CD14-positive monocyte (primary cell): ENCODE results near the gene STK38. TPM values are rescaled to one million over a fixed set of nuclear protein-coding genes. Genes with fewer than 3 reads are reported as not detected.

Source experiments
- DNase-seq, 3 donors: peaks; one replicate each; pipeline ENCODE4 v3.0.0-alpha.2; 2011 to 2022
- H2AFZ ChIP-seq: 2 replicates; pipeline ENCODE4 v1.6.0; 2012; ENCODE audit warnings: mild to moderate bottlenecking, low read depth, low read length, inconsistent platforms; ENCODE audit not compliant: insufficient read depth, poor library complexity, severe bottlenecking
- H3K27ac ChIP-seq, 2 donors: 1 replicate in 1 of 2; 2 replicates in 1 of 2; pipeline ENCODE4 v1.5.1; 2012 to 2013; ENCODE audit warnings: low read length in 2 of 2, control low read depth in 1 of 2, inconsistent platforms in 1 of 2, low read depth in 1 of 2, mild to moderate bottlenecking in 1 of 2
- H3K27me3 ChIP-seq, 2 donors: one replicate each; pipeline versions ENCODE4 v1.6.0 to v1.6.1; 2011 to 2013; ENCODE audit warnings: low read length in 2 of 2; ENCODE audit not compliant: control insufficient read depth in 2 of 2, insufficient read depth in 2 of 2
- H3K36me3 ChIP-seq, 2 donors: replicated peaks in 1 of 2; 1 replicate in 1 of 2; 2 replicates in 1 of 2; pipeline versions ENCODE4 v1.5.1 to v1.6.1; 2012 to 2013; ENCODE audit warnings: low read length in 2 of 2, control low read depth in 1 of 2, inconsistent platforms in 1 of 2, mild to moderate bottlenecking in 1 of 2; ENCODE audit not compliant: insufficient read depth in 2 of 2, control insufficient read depth in 1 of 2
- H3K4me1 ChIP-seq, 2 donors: 1 replicate in 1 of 2; 2 replicates in 1 of 2; pipeline versions ENCODE4 v1.5.1 to v1.6.1; 2012 to 2013; ENCODE audit warnings: low read length in 2 of 2, control low read depth in 1 of 2, inconsistent platforms in 1 of 2, mild to moderate bottlenecking in 1 of 2, moderate library complexity in 1 of 2; ENCODE audit not compliant: insufficient read depth in 2 of 2, control insufficient read depth in 1 of 2
- H3K4me2 ChIP-seq: replicated peaks from 2 replicates; pipeline ENCODE3; 2012; ENCODE audit warnings: low read length, moderate library complexity, mild to moderate bottlenecking; ENCODE audit not compliant: poor library complexity, severe bottlenecking; ENCODE audit errors: extremely low read depth
- H3K4me3 ChIP-seq, 3 experiments: fragments of 200-600 bp in 1 of 3; sonication (generic) in 1 of 3; replicated peaks in 1 of 3; 1 replicate in 2 of 3; 2 replicates in 1 of 3; pipeline ENCODE4 v1.5.1; 2011 to 2013; ENCODE audit warnings: low read length in 3 of 3, mild to moderate bottlenecking in 3 of 3, control low read depth in 2 of 3, low read depth in 2 of 3, inconsistent platforms in 1 of 3, moderate library complexity in 1 of 3
- H3K79me2 ChIP-seq: 2 replicates; pipeline ENCODE4 v1.6.0; 2012; ENCODE audit warnings: mild to moderate bottlenecking, control low read depth, inconsistent platforms, low read length, moderate library complexity; ENCODE audit not compliant: insufficient read depth
- H3K9ac ChIP-seq: 2 replicates; pipeline ENCODE4 v1.6.0; 2017; ENCODE audit warnings: low read length, mild to moderate bottlenecking; ENCODE audit not compliant: insufficient read depth, poor library complexity, severe bottlenecking
- H3K9me3 ChIP-seq, 2 donors: replicated peaks in 1 of 2; 1 replicate in 1 of 2; 2 replicates in 1 of 2; pipeline versions ENCODE4 v1.5.1 to v1.6.1; 2012 to 2013; ENCODE audit warnings: low read length in 2 of 2, control low read depth in 1 of 2; ENCODE audit not compliant: control insufficient read depth in 1 of 2, insufficient read depth in 1 of 2
- H4K20me1 ChIP-seq: 2 replicates; pipeline ENCODE4 v1.6.0; 2012; ENCODE audit warnings: mild to moderate bottlenecking, low read length, control low read depth, moderate library complexity; ENCODE audit not compliant: insufficient read depth
- H3K27ac Mint-ChIP-seq, 7 donors: one replicate each; pipeline ENCODE4 v1.8.0; 2020; ENCODE audit warnings: mild to moderate bottlenecking in 7 of 7, mixed read lengths in 7 of 7, moderate library complexity in 6 of 7, inconsistent platforms in 2 of 7
- H3K27me3 Mint-ChIP-seq, 3 donors: one replicate each; pipeline ENCODE4 v1.8.0; 2021 to 2022; ENCODE audit warnings: low read depth in 3 of 3, mild to moderate bottlenecking in 3 of 3, mixed read lengths in 3 of 3, moderate library complexity in 3 of 3, inconsistent platforms in 1 of 3
- H3K36me3 Mint-ChIP-seq, 2 donors: one replicate each; pipeline ENCODE4 v1.8.0; 2020; ENCODE audit warnings: mixed read lengths in 2 of 2, inconsistent platforms in 1 of 2, mild to moderate bottlenecking in 1 of 2
- H3K4me1 Mint-ChIP-seq: one replicate; pipeline ENCODE4 v1.8.0; 2020; ENCODE audit warnings: mild to moderate bottlenecking, mixed read lengths
- H3K4me3 Mint-ChIP-seq, 2 donors: one replicate each; pipeline ENCODE4 v1.8.0; 2020; ENCODE audit warnings: mild to moderate bottlenecking in 2 of 2, mixed read lengths in 2 of 2, moderate library complexity in 1 of 2
- H3K9me3 Mint-ChIP-seq, 7 donors: one replicate each; pipeline ENCODE4 v1.8.0; 2020 to 2022; ENCODE audit warnings: mixed read lengths in 7 of 7, mild to moderate bottlenecking in 6 of 7, moderate library complexity in 6 of 7, inconsistent platforms in 2 of 7
- WGBS: methylation state at CpG from one replicate; pipeline ENCODE4 v1.1.5; 2013; ENCODE audit warnings: missing lambda C conversion rate; ENCODE audit not compliant: insufficient coverage; 5-methylcytosine and 5-hydroxymethylcytosine counted together
- intact Hi-C, 2 donors: fragments of 100-400 bp; cut with micrococcal nuclease; formaldehyde crosslinking; loops; one replicate each; pipeline versions ENCODE4 v1.15.0 to v1.15.1; 2023
- polyA plus RNA-seq, 3 donors: library from polyadenylated mRNA; depleted of rRNA in 1 of 3; unstranded in 2 of 3; stranded (reverse) in 1 of 3; fragments of 300-500 nt in 2 of 3; fragments of >200 nt in 1 of 3; fragmentation: Illumina TruSeq in 2 of 3; gene quantifications; 1 replicate in 2 of 3; 2 replicates in 1 of 3; pipeline ENCODE4 v1.2.3, GENCODE V29; 2012 to 2021
- TF ChIP-seq, protein P1 (sequence below): fragments of 200-600 bp; IDR thresholded peaks from one replicate; pipeline ENCODE4 v1.8.0; 2022; ENCODE audit warnings: antibody characterized with exemption, mild to moderate bottlenecking

Gene STK38
- polyA plus RNA-seq, 3 donors: 57.1 to 95.7 (median 58.4) TPM

DNA sequence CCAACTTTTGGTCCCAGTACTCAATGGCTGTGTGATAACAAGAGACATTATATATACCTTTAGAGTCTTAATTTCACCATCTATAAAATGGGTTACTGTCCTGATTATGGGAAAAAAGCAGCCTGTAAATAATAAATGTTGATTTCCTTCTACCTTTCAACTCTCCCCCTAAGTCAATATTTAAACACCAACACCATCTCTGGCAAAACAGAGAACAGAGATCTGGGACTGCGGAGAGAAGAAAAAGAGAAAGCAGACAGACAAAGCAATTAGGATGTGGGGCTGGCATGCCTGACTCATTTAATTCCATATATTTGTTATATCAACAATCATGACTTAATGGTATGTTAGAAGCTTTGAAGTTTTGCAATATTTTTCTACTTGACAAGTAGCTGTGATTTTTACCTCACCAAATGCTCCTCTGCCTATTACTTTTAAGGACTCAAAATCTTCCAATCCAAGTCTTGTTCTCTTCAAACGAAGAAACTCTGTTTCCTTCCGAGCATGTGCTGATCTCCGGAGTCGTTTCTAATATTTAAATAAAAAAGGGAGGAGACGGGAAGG is 23.3 kb downstream of the STK38 start:
- TF ChIP-seq, protein P1, sequence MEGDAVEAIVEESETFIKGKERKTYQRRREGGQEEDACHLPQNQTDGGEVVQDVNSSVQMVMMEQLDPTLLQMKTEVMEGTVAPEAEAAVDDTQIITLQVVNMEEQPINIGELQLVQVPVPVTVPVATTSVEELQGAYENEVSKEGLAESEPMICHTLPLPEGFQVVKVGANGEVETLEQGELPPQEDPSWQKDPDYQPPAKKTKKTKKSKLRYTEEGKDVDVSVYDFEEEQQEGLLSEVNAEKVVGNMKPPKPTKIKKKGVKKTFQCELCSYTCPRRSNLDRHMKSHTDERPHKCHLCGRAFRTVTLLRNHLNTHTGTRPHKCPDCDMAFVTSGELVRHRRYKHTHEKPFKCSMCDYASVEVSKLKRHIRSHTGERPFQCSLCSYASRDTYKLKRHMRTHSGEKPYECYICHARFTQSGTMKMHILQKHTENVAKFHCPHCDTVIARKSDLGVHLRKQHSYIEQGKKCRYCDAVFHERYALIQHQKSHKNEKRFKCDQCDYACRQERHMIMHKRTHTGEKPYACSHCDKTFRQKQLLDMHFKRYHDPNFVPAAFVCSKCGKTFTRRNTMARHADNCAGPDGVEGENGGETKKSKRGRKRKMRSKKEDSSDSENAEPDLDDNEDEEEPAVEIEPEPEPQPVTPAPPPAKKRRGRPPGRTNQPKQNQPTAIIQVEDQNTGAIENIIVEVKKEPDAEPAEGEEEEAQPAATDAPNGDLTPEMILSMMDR: no peak
- 100% methylated on average over 1 of the region's 6 CpGs for WGBS
- peaks cover 24% of the 10 kb centered on the region for H3K4me1 Mint-ChIP-seq

DNA sequence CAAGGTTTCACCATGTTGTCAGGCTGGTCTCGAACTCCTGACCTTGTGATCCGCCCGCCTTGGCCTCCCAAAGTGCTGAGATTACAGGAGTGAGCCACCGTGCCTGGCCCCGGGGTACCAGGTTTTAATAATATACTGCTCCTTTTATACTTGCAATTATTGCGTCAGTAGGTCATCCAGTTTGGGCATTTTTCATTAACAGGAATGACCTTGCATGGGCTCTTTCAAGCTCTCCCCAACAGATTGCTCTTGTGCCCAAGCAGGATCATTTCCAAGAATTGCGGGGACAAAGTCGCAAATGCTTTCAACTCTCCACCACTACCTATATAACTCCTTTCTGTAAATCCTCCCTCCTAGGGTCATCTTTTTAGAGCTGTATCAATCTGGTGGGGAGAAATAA is 23.8 kb downstream of the STK38 start:
- peaks cover 22% of the 10 kb centered on the region for H3K4me1 Mint-ChIP-seq
- H3K27me3 Mint-ChIP-seq: no peaks in the 10 kb centered on the region
- Histone ChIP-seq H3K27me3 (no peaks in the 10 kb centered on the region), H3K4me1 (peaks cover 13 to 14% of the 10 kb centered on the region in 2 donors), H3K79me2 (peaks cover 76% of the 10 kb centered on the region), H3K9me3 (no peaks in the 10 kb centered on the region), H4K20me1 (peaks cover 97% of the 10 kb centered on the region), H2AFZ (no peak overlapping the region), H3K27ac (peak overlapping the region in 1 of 2 donors; percentile 51), H3K36me3 (peaks cover 77 to 87% of the 10 kb centered on the region in 2 donors), H3K4me3 (no peak overlapping the region), H3K4me2 (no peak overlapping the region), H3K9ac (no peak overlapping the region)
- intact Hi-C loops: no loop called here
- no peak overlapping the region for H3K4me3 Mint-ChIP-seq
- peaks cover 73 to 84% of the 10 kb centered on the region in 2 donors for H3K36me3 Mint-ChIP-seq
- no peak for DNase-seq
- peak overlapping the region in 2 of 7 donors; percentile 52 to 54 for H3K27ac Mint-ChIP-seq
- WGBS: 100% methylated on average over 7 of the region's 8 CpGs
- TF ChIP-seq, protein P1: no peak
- H3K9me3 Mint-ChIP-seq: no peaks in the 10 kb centered on the region

More for the DNA sequence above, 23.3 kb downstream of the STK38 start:
- Mint-ChIP-seq H3K4me3 (no peak overlapping the region), H3K27ac (peak overlapping the region in 4 of 7 donors; percentile 11 to 52 (median 34)), H3K9me3 (no peaks in the 10 kb centered on the region), H3K36me3 (peaks cover 72 to 82% of the 10 kb centered on the region in 2 donors), H3K27me3 (no peaks in the 10 kb centered on the region)
- peaks cover 77 to 87% of the 10 kb centered on the region in 2 donors for H3K36me3 ChIP-seq
- intact Hi-C loops: no loop called here
- no peaks in the 10 kb centered on the region for H3K27me3 ChIP-seq
- peaks cover 97% of the 10 kb centered on the region for H4K20me1 ChIP-seq
- no peak overlapping the region for H3K9ac ChIP-seq
- H3K4me2 ChIP-seq: no peak overlapping the region
- DNase-seq: no peak
- peaks cover 13 to 14% of the 10 kb centered on the region in 2 donors for H3K4me1 ChIP-seq
- H3K4me3 ChIP-seq: no peak overlapping the region
- H3K9me3 ChIP-seq: no peaks in the 10 kb centered on the region
- peaks cover 76% of the 10 kb centered on the region for H3K79me2 ChIP-seq
- H2AFZ ChIP-seq: no peak overlapping the region
- H3K27ac ChIP-seq: peak overlapping the region in 1 of 2 donors; percentile 51
